ENCODE data around the gene SUGP1. TPM values are rescaled to one million over a fixed set of nuclear protein-coding genes. Genes with fewer than 3 reads are reported as not detected.

The SUGP1 gene
- total RNA-seq, 4 donors from 2014 or later: 16.1 to 40.2 (median 39.0) TPM

DNA sequence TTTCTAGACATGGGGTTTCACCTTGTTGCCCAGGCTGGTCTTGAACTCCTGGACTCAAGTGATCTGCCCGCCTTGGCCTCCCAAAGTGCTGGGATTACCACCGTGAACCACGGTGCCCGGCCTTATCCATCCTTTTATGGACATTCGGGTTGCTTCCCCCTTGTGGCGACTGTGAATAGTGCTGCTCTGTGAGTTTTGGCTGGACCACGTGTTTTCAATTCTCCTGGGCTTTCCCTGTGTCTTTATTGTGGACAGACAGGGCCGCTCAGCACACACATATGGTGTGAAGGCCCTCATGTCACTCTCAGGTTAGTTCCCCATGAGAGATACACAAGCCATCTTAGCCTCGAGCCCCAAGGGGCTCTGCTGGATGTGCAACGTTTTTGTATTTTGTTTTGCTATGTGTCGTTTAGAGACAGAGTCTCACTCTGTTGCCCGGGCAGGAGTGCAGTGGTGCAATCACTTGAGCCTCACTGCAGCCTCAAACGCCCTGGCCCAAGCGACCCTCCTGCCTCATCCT is 40.8 kb upstream of the SUGP1 start:
- peak in 1 of 3 donors; percentile 55 for TF ChIP-seq CTCF (IDR thresholded peaks at IDR 0.05)
- no peak for TF ChIP-seq POLR2A (IDR thresholded peaks at IDR 0.05)
- WGBS, 2 donors: 5 to 9% methylated on average over 14 of the region's 14 CpGs
- DNase-seq (ENCODE audit: low spot score in 2 of 2): peak; percentile 79 to 96
- no peak overlapping the region for H3K4me3 ChIP-seq (ENCODE audit: low read depth, poor library complexity, severe bottlenecking)
- intact Hi-C loops (cut with DNase I; ENCODE audit: low total_unique reads): no loop called here

DNA sequence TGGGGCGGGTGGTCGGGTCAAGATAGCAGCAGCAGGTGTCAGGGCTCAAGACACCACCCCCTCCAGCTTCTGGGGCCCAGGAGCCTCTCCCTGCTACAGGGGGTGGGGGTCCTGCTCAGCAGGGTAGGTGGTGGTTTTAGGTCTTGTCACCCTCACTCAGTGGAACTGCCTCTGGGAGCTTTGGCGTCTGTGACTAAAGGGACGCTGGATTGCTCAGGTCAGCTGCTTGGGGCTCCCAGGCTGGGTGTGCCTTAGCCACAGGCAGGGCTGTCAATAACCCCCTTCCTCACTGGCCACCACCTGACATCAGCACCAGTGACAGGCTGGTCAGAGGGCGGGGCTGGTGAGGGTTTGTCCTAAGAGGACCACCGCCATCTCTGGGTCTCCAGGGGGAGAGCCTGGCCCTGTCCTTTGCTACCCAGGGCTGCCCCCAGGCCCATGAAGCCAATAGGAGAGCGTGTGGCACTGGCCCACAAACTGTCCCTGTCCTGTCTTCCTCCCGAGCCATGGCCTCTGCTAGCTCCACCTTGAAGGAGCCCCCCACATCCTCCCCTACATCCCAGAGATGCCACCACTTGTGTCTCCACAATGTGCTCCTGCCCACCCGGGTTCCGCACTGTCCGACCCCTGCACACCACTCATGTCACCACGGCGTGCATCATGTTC is 36.7 kb upstream of the SUGP1 start:
- no peak for TF ChIP-seq CTCF (IDR thresholded peaks at IDR 0.05)
- no peak for TF ChIP-seq POLR2A (IDR thresholded peaks at IDR 0.05)
- 93 to 95% methylated on average over 11 to 12 of the region's 13 CpGs for WGBS, 2 donors
- intact Hi-C loops (cut with DNase I; ENCODE audit: low total_unique reads): no loop called here
- H3K4me3 ChIP-seq (ENCODE audit: low read depth, poor library complexity, severe bottlenecking): no peak overlapping the region
- DNase-seq (ENCODE audit: low spot score in 2 of 2): no peak

DNA sequence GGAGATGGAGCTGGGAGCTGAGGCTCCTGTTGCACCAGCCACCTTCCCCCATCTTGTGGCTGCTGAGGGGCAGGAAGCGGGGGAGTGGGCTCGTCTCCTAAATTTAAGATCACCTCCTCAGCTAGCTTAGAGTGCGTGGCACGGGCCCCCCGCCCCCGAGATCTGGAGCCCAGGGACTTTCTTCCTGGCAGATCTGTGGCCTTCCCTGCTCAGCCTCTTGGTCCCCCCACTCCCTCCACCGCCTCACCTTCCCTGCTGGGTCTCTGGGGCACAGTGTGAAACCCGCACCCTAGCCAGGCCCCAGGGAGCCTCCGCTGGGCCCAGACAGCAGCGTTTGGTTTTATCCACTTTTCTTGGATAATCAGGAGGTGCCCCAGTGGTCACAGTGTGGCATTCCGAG is 36.2 kb upstream of the SUGP1 start:
- intact Hi-C loops (cut with DNase I; ENCODE audit: low total_unique reads): no loop called here
- H3K4me3 ChIP-seq (ENCODE audit: low read depth, poor library complexity, severe bottlenecking): no peak overlapping the region
- 90 to 92% methylated on average over 11 of the region's 11 CpGs for WGBS, 2 donors
- TF ChIP-seq CTCF (IDR thresholded peaks at IDR 0.05) (no peak), POLR2A (IDR thresholded peaks at IDR 0.05) (no peak)
- DNase-seq (ENCODE audit: low spot score in 2 of 2): no peak

DNA sequence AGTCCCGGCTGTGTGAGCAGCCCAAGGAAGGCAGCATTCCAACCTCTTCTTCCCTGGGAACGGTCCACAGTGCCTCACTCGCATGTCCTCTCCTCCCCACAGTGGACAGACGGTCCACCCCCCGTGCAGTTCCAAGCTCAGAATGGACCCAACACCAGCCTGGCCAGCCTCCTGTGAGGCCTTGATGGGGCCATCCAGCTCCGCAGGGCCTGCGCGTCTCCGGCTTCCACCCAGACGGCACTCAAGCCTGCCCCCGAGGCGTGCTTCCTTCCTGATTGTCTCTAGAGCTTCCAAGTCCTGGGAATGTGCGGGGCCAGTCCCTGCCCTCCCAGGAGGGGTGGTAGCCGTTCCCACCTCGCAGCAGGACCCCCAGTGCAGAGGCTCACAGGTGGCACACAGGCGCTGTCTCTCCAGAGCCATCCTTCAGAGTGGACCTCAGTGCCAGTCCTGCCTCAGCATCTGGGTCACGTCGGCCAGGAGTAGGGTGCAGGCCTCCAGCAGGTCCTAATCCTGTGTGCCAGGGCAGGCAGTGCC is 35.4 kb upstream of the SUGP1 start:
- DNase-seq (ENCODE audit: low spot score in 2 of 2): no peak
- 83% methylated on average over 17 of the region's 18 CpGs for WGBS, 2 donors
- TF ChIP-seq POLR2A (IDR thresholded peaks at IDR 0.05) (no peak), CTCF (IDR thresholded peaks at IDR 0.05) (no peak)
- intact Hi-C loops (cut with DNase I; ENCODE audit: low total_unique reads): no loop called here
- H3K4me3 ChIP-seq (ENCODE audit: low read depth, poor library complexity, severe bottlenecking): no peak overlapping the region

DNA sequence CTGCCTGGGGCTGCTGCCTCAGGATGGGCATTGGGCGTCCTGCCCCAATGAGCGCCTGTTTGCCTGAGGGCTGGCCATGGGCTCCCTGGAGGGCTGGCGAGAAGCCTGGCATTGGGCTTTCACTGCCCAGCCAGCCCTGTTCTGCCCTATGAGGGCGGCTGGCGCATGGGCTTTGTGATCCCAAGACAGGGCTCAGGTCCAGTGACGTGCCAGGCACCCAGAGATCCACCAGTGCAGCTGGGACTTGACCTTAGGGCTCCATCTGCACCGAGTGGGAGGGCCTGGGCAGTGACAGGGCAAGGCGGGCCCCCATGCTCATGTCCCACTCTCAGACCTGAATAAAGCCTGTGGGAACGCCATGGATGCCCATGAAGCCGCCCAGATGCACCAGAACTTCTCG is 34.6 kb upstream of the SUGP1 start:
- DNase-seq (ENCODE audit: low spot score in 2 of 2): no peak
- intact Hi-C loops (cut with DNase I; ENCODE audit: low total_unique reads): no loop called here
- TF ChIP-seq CTCF (IDR thresholded peaks at IDR 0.05) (no peak), POLR2A (IDR thresholded peaks at IDR 0.05) (no peak)
- no peak overlapping the region for H3K4me3 ChIP-seq (ENCODE audit: low read depth, poor library complexity, severe bottlenecking)
- 92 to 97% methylated on average over 6 to 11 of the region's 11 CpGs for WGBS, 2 donors
